Measurements from ENCODE around the gene CAPRIN1.

CAPRIN1 gene

DNA sequence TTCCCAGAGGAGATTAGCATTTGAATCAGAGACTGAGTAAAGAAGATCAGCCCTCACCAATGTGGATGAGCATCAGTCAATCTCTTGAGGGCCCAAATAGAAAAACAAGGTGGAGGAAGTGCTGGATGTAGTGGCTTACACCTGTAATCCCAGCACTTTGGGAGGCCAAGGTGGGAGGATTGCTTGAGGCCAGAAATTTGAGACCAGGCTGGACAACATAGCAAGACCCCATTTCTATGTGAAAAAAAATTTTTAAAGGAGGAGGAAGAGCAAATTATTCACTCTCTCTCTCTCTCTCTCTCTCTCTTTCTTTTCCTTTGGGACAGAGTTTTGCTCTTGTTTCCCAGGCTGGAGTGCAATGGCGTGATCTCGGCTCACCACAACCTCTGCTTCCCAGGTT lies 18.1 kb upstream of the CAPRIN1 start:
- DNase-seq (ENCODE audit: low read depth), result no peak
- TF ChIP-seq, protein P1, sequence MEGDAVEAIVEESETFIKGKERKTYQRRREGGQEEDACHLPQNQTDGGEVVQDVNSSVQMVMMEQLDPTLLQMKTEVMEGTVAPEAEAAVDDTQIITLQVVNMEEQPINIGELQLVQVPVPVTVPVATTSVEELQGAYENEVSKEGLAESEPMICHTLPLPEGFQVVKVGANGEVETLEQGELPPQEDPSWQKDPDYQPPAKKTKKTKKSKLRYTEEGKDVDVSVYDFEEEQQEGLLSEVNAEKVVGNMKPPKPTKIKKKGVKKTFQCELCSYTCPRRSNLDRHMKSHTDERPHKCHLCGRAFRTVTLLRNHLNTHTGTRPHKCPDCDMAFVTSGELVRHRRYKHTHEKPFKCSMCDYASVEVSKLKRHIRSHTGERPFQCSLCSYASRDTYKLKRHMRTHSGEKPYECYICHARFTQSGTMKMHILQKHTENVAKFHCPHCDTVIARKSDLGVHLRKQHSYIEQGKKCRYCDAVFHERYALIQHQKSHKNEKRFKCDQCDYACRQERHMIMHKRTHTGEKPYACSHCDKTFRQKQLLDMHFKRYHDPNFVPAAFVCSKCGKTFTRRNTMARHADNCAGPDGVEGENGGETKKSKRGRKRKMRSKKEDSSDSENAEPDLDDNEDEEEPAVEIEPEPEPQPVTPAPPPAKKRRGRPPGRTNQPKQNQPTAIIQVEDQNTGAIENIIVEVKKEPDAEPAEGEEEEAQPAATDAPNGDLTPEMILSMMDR (IDR thresholded peaks at IDR 0.05; ENCODE audit: low read depth, low read length, missing control alignments), result no peak
- no peak overlapping the region for H3K4me3 ChIP-seq (ENCODE audit: low read depth, low read length)

DNA sequence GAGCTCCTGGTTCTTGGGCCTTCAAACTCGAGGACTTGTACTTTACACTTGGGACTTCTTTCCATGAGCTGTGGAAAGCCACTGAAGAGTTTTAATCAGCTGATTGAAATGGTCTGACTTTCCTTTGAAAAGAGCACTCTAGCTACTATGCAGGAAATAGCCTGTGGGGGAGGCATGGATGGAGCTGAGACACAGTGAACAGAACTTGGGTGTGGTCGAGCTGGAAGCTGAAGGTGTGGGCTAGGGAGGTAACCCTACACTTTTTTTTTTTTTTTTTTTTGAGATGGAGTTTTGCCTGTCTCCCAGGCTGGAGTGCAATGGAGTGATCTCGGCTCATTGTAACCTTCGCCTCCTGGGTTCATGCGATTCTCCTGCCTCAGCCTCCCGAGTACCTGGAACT lies 17.5 kb upstream of the CAPRIN1 start:
- TF ChIP-seq, protein P1 (IDR thresholded peaks at IDR 0.05; ENCODE audit: low read depth, low read length, missing control alignments), result no peak
- no peak overlapping the region for H3K4me3 ChIP-seq (ENCODE audit: low read depth, low read length)
- no peak for DNase-seq (ENCODE audit: low read depth)

DNA sequence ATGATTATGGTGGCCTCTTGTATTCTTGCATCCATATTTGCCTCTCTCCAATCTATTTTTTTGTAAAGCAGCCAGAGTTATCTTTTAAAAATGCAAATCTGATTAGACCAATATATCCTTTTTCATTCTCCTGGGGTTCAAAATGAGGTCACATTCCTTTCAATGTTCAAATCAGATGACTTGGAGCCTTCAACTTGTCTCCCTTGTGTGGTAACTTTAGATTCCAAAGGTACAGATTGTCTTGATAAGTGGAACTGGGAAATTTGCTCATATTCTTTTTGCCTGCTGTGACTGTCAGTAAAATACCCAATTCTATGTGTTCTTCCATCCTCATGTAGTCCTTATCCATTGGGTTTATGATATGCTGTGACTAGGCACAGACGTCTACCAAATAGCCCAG lies 15.1 kb upstream of the CAPRIN1 start:
- DNase-seq (ENCODE audit: low read depth), result no peak
- no peak overlapping the region for H3K4me3 ChIP-seq (ENCODE audit: low read depth, low read length)
- TF ChIP-seq, protein P1 (IDR thresholded peaks at IDR 0.05; ENCODE audit: low read depth, low read length, missing control alignments), result no peak

DNA sequence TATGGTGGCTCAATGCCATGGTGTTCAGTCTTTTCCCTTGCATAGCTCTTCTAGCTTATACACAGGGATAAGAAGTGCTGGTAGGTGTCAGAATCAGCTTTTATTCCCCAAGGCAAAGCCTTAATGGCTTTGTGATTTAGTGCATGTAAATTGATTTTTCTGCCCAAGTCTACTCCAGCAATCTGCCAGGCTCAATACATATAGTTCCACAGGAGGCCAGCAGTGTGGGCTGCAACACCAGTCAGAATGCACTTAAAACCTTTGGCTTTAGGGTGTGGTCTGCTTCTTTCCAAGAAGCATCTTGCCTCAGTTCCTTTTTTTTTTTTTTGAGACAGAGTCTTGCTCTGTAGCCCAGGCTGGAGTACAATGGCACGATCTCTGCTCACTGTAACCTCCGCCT lies 14.5 kb upstream of the CAPRIN1 start:
- TF ChIP-seq, protein P1 (IDR thresholded peaks at IDR 0.05; ENCODE audit: low read depth, low read length, missing control alignments), result no peak
- no peak overlapping the region for H3K4me3 ChIP-seq (ENCODE audit: low read depth, low read length)
- DNase-seq (ENCODE audit: low read depth), result no peak

DNA sequence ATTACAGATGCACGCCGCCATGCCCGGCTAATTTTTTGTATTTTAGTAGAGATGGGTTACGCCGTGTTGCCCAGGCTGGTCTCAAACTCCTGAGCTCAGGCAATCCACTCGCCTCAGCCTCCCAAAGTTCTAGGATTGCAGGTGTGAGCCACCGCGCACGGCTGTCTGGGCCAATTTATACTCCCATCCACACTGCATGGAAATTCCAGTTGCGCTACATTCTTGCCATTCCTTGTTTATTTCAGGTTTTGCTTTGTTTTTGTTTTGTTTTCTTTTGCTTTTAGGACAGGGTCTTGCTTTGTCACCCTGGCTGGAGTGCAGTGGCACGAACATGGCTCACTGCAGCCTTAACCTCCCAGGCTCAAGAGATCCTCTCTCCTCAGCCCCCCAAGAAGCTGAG lies 11.0 kb upstream of the CAPRIN1 start:
- TF ChIP-seq, protein P1 (IDR thresholded peaks at IDR 0.05; ENCODE audit: low read depth, low read length, missing control alignments), result no peak
- no peak overlapping the region for H3K4me3 ChIP-seq (ENCODE audit: low read depth, low read length)

DNA sequence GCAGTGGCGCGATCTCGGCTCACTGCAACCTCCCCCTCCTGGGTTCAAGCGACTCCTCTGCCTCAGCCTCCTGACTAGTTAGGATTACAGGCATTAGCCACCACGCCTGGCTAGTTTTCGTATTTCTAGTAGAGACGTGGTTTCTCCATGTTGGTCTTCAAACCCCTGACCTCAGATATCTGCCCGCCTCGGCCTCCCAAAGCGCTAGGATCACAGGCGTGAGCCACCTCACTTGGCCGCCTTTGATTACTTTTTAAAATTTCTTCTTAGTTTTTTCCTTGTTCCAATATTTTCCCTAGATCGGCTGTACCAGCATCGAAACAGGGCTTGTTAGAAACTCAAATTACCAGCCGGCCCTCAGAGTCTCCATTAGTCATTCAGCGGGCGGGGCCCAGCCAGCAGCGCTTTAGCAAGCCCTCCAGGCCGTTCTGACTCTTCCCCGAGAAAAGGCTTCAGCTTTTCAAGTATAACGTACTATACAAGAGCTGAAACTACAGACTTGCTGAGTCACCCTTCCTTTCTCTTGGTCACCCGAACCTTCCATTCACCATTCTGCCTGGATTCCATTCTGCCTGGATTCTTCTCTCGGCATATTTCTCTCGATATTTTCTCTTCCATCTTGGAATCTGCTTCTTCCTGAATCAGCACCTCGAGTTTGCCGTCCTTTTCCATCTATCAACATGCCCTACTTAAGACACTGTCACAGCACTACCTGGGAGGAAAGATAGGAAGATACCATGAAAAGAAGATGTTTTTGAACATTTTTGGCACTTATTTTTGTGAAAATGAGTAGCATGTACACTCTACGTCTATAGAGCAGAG lies 6.7 kb upstream of the CAPRIN1 start:
- DNase-seq (ENCODE audit: low read depth), result no peak
- TF ChIP-seq, protein P1 (IDR thresholded peaks at IDR 0.05; ENCODE audit: low read depth, low read length, missing control alignments), result no peak
- H3K4me3 ChIP-seq (ENCODE audit: low read depth, low read length), result no peak overlapping the region

More for the DNA sequence above, 11.0 kb upstream of the CAPRIN1 start:
- no peak for DNase-seq (ENCODE audit: low read depth)

DNA sequence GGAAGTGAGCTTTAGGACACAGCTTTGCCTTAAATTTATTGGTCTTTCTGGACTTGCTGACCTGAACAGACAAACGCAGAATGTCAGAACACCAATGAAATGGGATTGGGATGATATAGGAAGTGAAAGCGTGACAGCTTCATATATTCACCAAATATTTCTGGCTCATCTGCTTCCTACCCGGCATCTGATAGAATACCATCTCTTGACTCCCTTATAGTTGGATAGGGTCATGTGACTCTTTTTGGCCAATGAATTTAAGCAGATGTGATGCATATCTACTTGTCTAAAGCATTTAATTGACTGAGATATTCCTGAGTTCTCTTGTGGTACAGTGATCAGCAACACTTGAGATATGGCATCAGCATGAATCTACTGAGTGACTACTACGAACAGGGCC lies 2.5 kb upstream of the CAPRIN1 start:
- no peak overlapping the region for H3K4me3 ChIP-seq (ENCODE audit: low read depth, low read length)

More for the DNA sequence above, 2.5 kb upstream of the CAPRIN1 start:
- TF ChIP-seq, protein P1 (IDR thresholded peaks at IDR 0.05; ENCODE audit: low read depth, low read length, missing control alignments), result no peak
- DNase-seq (ENCODE audit: low read depth), result no peak

Measured in GM12864 (cell line).